Caco-2 (cell line): Measurements from ENCODE around the gene SSR3. TPM values are rescaled to one million over a fixed set of nuclear protein-coding genes. Genes with fewer than 3 reads are reported as not detected.

Source experiments
- BruUV-seq: library from RNA; stranded (reverse); fragments of 400-500 nt; replicated peaks from 2 replicates; lab custom pipeline; 2021; lab: Mats Ljungman, UMichigan
- CTCF ChIA-PET: fragments of 300-600 bp; sonication (Branson Sonifier 250); formaldehyde crosslinking; loops from one replicate; lab custom pipeline; 2022; ENCODE audit warnings: antibody characterized with exemption; lab: Charles Lee
- POLR2A ChIA-PET: fragments of 300-600 bp; sonication (Branson Sonifier 250); formaldehyde crosslinking; loops from one replicate; lab custom pipeline; 2022; ENCODE audit warnings: antibody characterized with exemption; lab: Charles Lee
- DNase-seq, 2 experiments: peaks; one replicate each; pipeline versions ENCODE4 v3.0.0 to v3.0.0-alpha.2; 2020 to 2022
- H3K27me3 ChIP-seq: replicated peaks from 2 replicates; pipeline ENCODE4 v1.6.0; 2011; ENCODE audit warnings: low read length; ENCODE audit not compliant: control insufficient read depth, insufficient read depth
- H3K36me3 ChIP-seq: 2 replicates; pipeline ENCODE4 v1.5.1; 2011; ENCODE audit warnings: low read length; ENCODE audit not compliant: control insufficient read depth, insufficient read depth
- H3K4me1 ChIP-seq: fragments of 250-450 bp; sonication (Bioruptor Pico); 2 replicates; pipeline ENCODE4 v1.5.1; 2020; ENCODE audit warnings: mild to moderate bottlenecking
- H3K4me3 ChIP-seq: 2 replicates; pipeline ENCODE4 v1.5.1; 2011; ENCODE audit warnings: low read depth, mild to moderate bottlenecking, control low read depth, low read length
- H3K9me3 ChIP-seq: fragments of 250-450 bp; sonication (Bioruptor Pico); 2 replicates; pipeline ENCODE4 v1.5.1; 2020; ENCODE audit warnings: mild to moderate bottlenecking, moderate library complexity
- H3K27ac Mint-ChIP-seq: one replicate; pipeline ENCODE4 v1.8.0; 2022; ENCODE audit warnings: mixed read lengths; ENCODE audit not compliant: unreplicated experiment
- H3K27me3 Mint-ChIP-seq: one replicate; pipeline ENCODE4 v1.8.0; 2022; ENCODE audit warnings: mixed read lengths; ENCODE audit not compliant: insufficient read depth, unreplicated experiment
- H3K36me3 Mint-ChIP-seq: one replicate; pipeline ENCODE4 v1.8.0; 2022; ENCODE audit warnings: mild to moderate bottlenecking, mixed read lengths; ENCODE audit not compliant: insufficient read depth, unreplicated experiment
- H3K4me1 Mint-ChIP-seq: one replicate; pipeline ENCODE4 v1.8.0; 2022; ENCODE audit warnings: low read depth, mixed read lengths; ENCODE audit not compliant: unreplicated experiment
- H3K4me3 Mint-ChIP-seq: one replicate; pipeline ENCODE4 v1.8.0; 2022; ENCODE audit warnings: mild to moderate bottlenecking, moderate library complexity, mixed read lengths; ENCODE audit not compliant: unreplicated experiment
- H3K9me3 Mint-ChIP-seq: one replicate; pipeline ENCODE4 v1.8.0; 2022; ENCODE audit warnings: mixed read lengths; ENCODE audit not compliant: unreplicated experiment
- intact Hi-C: fragments of 100-400 bp; cut with micrococcal nuclease; formaldehyde crosslinking; loops from one replicate; pipeline ENCODE4 v1.10.0; 2022; ENCODE audit not compliant: unreplicated experiment
- total RNA-seq: library from RNA; stranded (reverse); gene quantifications from 2 replicates; pipeline ENCODE4 v1.2.3, GENCODE V29; 2022
- TF ChIP-seq, protein P1 (sequence below), 2 experiments: fragments of 200-600 bp in 1 of 2; IDR thresholded peaks; 1 replicate in 1 of 2; 2 replicates in 1 of 2; pipeline versions ENCODE4 v1.5.1 to v1.8.0; 2011 to 2022; ENCODE audit warnings: antibody characterized with exemption in 1 of 2, control low read depth in 1 of 2, inconsistent platforms in 1 of 2, low read depth in 1 of 2, low read length in 1 of 2, mild to moderate bottlenecking in 1 of 2, moderate library complexity in 1 of 2; ENCODE audit not compliant: insufficient read depth in 1 of 2, severe bottlenecking in 1 of 2, unreplicated experiment in 1 of 2

SSR3 gene
- total RNA-seq, 1 experiment from 2014 or later = 186 TPM

DNA sequence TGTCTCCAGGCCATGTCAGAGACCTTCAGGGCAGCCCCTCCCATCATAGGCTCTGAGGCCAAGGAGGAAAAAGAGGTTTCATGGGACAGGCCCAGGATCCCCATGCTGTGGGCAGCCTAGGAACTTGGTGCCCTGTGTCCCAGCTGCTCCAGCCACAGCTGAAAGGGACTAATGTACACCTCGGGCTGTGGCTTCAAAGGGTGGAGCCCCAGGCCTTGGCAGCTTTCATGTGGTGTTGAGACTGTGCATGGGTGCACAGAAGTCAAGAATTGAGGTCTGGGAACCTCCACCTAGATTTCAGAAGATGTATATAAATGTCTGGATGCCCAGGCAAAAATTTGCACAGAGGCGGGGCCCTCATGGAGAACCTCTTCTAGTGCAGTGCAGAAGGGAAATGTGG lies 6.6 kb upstream of the SSR3 start:
- H3K27ac Mint-ChIP-seq = no peak overlapping the region
- Histone ChIP-seq H3K9me3 (no peaks in the 10 kb centered on the region), H3K4me3 (no peak overlapping the region), H3K27me3 (no peaks in the 10 kb centered on the region), H3K36me3 (no peaks in the 10 kb centered on the region), H3K4me1 (no peaks in the 10 kb centered on the region)
- no peak for DNase-seq
- no TSS peak for BruUV-seq
- TF ChIP-seq, protein P1, sequence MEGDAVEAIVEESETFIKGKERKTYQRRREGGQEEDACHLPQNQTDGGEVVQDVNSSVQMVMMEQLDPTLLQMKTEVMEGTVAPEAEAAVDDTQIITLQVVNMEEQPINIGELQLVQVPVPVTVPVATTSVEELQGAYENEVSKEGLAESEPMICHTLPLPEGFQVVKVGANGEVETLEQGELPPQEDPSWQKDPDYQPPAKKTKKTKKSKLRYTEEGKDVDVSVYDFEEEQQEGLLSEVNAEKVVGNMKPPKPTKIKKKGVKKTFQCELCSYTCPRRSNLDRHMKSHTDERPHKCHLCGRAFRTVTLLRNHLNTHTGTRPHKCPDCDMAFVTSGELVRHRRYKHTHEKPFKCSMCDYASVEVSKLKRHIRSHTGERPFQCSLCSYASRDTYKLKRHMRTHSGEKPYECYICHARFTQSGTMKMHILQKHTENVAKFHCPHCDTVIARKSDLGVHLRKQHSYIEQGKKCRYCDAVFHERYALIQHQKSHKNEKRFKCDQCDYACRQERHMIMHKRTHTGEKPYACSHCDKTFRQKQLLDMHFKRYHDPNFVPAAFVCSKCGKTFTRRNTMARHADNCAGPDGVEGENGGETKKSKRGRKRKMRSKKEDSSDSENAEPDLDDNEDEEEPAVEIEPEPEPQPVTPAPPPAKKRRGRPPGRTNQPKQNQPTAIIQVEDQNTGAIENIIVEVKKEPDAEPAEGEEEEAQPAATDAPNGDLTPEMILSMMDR (IDR thresholded peaks at IDR 0.05; ENCODE audit: insufficient read depth in 1 of 2, low read depth in 1 of 2, low read length in 1 of 2, severe bottlenecking in 1 of 2, unreplicated experiment in 1 of 2) = no peak
- H3K9me3 Mint-ChIP-seq = no peaks in the 10 kb centered on the region
- ChIA-PET CTCF (no interaction called here), POLR2A (no interaction called here)
- H3K36me3 Mint-ChIP-seq = no peaks in the 10 kb centered on the region
- intact Hi-C loops = no loop called here
- no peaks in the 10 kb centered on the region for H3K27me3 Mint-ChIP-seq
- H3K4me3 Mint-ChIP-seq = no peak overlapping the region
- peaks cover 10% of the 10 kb centered on the region for H3K4me1 Mint-ChIP-seq

DNA sequence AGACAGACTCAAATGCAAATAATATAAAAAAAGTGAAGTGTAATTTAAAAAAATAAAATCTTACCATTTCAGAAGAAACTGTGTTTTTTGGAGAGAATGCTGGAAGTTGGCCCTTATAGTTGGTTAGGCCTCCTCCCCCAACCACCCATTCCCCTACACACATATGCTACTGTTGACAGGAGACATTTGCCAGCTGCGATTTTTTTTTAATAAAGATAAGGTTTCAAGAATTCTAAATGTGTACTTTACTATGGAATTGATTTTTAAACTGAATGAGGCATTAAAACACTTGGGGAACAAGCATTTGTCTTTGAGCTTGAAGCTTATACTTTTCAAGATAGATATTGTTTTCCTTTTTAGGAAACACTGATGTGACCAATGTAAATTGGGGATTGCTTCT lies 4.4 kb upstream of the SSR3 start:
- POLR2A ChIA-PET = no interaction called here
- Histone ChIP-seq H3K36me3 (no peaks in the 10 kb centered on the region), H3K9me3 (no peaks in the 10 kb centered on the region), H3K4me1 (peaks cover 7% of the 10 kb centered on the region; the same call in 1 of the 2 replicates), H3K27me3 (no peaks in the 10 kb centered on the region), H3K4me3 (no peak overlapping the region)
- Mint-ChIP-seq H3K4me3 (no peak overlapping the region), H3K27ac (no peak overlapping the region), H3K36me3 (peaks cover 10% of the 10 kb centered on the region), H3K4me1 (peaks cover 17% of the 10 kb centered on the region), H3K27me3 (no peaks in the 10 kb centered on the region), H3K9me3 (no peaks in the 10 kb centered on the region)
- BruUV-seq = no TSS peak
- TF ChIP-seq, protein P1 (IDR thresholded peaks at IDR 0.05; ENCODE audit: insufficient read depth in 1 of 2, low read depth in 1 of 2, low read length in 1 of 2, severe bottlenecking in 1 of 2, unreplicated experiment in 1 of 2) = no peak
- no peak for DNase-seq
- CTCF ChIA-PET = no interaction called here
- intact Hi-C loops = loop anchor here (5.0 kb wide), 1 partner anchor 528 kb away; no protein-coding TSS in a partner anchor

DNA sequence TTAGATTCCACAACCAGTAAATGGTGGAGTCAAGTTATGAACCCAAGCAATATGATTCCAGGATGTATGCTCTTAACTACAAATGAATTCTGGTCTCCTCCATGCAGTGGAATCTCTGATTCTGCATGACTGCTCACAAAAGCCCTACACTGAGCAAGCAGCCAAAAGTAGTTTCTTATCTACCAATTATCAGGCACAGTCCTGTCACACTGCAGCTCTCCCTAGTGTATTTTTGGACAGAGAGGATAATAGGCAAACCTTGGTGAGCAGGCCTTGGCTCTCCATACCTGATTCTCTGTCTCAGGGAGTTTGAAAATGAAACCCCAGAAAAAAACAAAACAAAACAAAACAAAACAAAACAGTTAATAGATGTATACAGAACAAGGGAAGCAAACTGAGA lies 3.5 kb upstream of the SSR3 start:
- intact Hi-C loops = loop anchor here (5.0 kb wide), 1 partner anchor 529 kb away; no protein-coding TSS in a partner anchor
- H3K27me3 ChIP-seq = no peaks in the 10 kb centered on the region
- peaks cover 11% of the 10 kb centered on the region; the same call in 1 of the 2 replicates for H3K4me1 ChIP-seq
- ChIA-PET CTCF (no interaction called here), POLR2A (no interaction called here)
- BruUV-seq = no TSS peak
- DNase-seq = no peak
- Mint-ChIP-seq H3K4me1 (peaks cover 12% of the 10 kb centered on the region), H3K4me3 (no peak overlapping the region), H3K36me3 (peaks cover 10% of the 10 kb centered on the region), H3K27ac (no peak overlapping the region), H3K27me3 (no peaks in the 10 kb centered on the region), H3K9me3 (no peaks in the 10 kb centered on the region)
- no peaks in the 10 kb centered on the region for H3K9me3 ChIP-seq
- TF ChIP-seq, protein P1 (IDR thresholded peaks at IDR 0.05; ENCODE audit: insufficient read depth in 1 of 2, low read depth in 1 of 2, low read length in 1 of 2, severe bottlenecking in 1 of 2, unreplicated experiment in 1 of 2) = no peak
- no peak overlapping the region for H3K4me3 ChIP-seq
- H3K36me3 ChIP-seq = no peaks in the 10 kb centered on the region
